Smooth muscle cell (in vitro differentiated cells): ENCODE results near the gene G6PC1. TPM values are rescaled to one million over a fixed set of nuclear protein-coding genes. Genes with fewer than 3 reads are reported as not detected.

Experiments
- DNase-seq: peaks from one replicate; lab custom pipeline; 2025; ENCODE audit not compliant: unreplicated experiment; lab: John Stamatoyannopoulos, UW
- H2AFZ ChIP-seq: fragments of 200-600 bp; sonication (generic); 2 replicates; pipeline ENCODE4 v1.6.0; 2016; ENCODE audit warnings: antibody characterized with exemption, low read depth, mild to moderate bottlenecking
- H3F3A ChIP-seq: fragments of 200-600 bp; sonication (generic); 2 replicates; pipeline ENCODE4 v1.6.0; 2017; ENCODE audit warnings: antibody characterized with exemption, low read depth
- H3K27ac ChIP-seq: fragments of 200-600 bp; sonication (generic); 2 replicates; pipeline ENCODE4 v1.5.1; 2016; ENCODE audit warnings: low read depth, mild to moderate bottlenecking
- H3K27me3 ChIP-seq: fragments of 200-600 bp; sonication (generic); 2 replicates; pipeline ENCODE4 v1.6.1; 2016; ENCODE audit warnings: low read depth, mild to moderate bottlenecking
- H3K36me3 ChIP-seq: fragments of 200-600 bp; sonication (generic); 2 replicates; pipeline ENCODE4 v1.5.1; 2016; ENCODE audit warnings: low read depth
- H3K4me1 ChIP-seq: fragments of 200-600 bp; sonication (generic); 2 replicates; pipeline ENCODE4 v1.5.1; 2016; ENCODE audit warnings: low read depth
- H3K4me2 ChIP-seq: fragments of 200-600 bp; sonication (generic); 2 replicates; pipeline ENCODE4 v1.6.0; 2016; ENCODE audit warnings: mild to moderate bottlenecking
- H3K4me3 ChIP-seq: fragments of 200-600 bp; sonication (generic); 2 replicates; pipeline ENCODE4 v1.5.1; 2016; ENCODE audit warnings: mild to moderate bottlenecking
- H3K79me2 ChIP-seq: fragments of 200-600 bp; sonication (generic); 2 replicates; pipeline ENCODE4 v1.6.0; 2016; ENCODE audit warnings: low read depth, mild to moderate bottlenecking
- H3K9ac ChIP-seq: fragments of 200-600 bp; sonication (generic); 2 replicates; pipeline ENCODE4 v1.6.0; 2016; ENCODE audit warnings: low read depth
- H3K9me3 ChIP-seq: fragments of 200-600 bp; sonication (generic); replicated peaks from 2 replicates; pipeline ENCODE4 v1.5.1; 2016; ENCODE audit warnings: low read depth
- H4K20me1 ChIP-seq: fragments of 200-600 bp; sonication (generic); 2 replicates; pipeline ENCODE4 v1.6.0; 2016; ENCODE audit warnings: low read depth
- CTCF ChIP-seq: fragments of 200-600 bp; sonication (generic); IDR thresholded peaks from 2 replicates; pipeline ENCODE4 v1.5.1; 2017; ENCODE audit warnings: borderline replicate concordance, mild to moderate bottlenecking, antibody characterized with exemption; ENCODE audit not compliant: insufficient read depth, poor library complexity, severe bottlenecking
- WGBS: methylation state at CpG from one replicate; pipeline ENCODE4 v1.1.7; 2016; ENCODE audit warnings: low lambda C conversion rate; 5-methylcytosine and 5-hydroxymethylcytosine counted together
- polyA plus RNA-seq: library from polyadenylated mRNA; unstranded; fragments of >200 nt; fragmentation: Nextera tagmentation; extraction: Ambion mirVana; gene quantifications from 2 replicates; pipeline ENCODE4 v1.2.1, GENCODE V29; 2016
- total RNA-seq: library from RNA; depleted of rRNA; stranded (reverse); fragments of >200 nt; gene quantifications from 2 replicates; pipeline ENCODE4 v1.2.3, GENCODE V29; 2014

The G6PC1 gene
- total and polyA plus RNA-seq, 2 experiments from 2014 or later, result not detected

DNA sequence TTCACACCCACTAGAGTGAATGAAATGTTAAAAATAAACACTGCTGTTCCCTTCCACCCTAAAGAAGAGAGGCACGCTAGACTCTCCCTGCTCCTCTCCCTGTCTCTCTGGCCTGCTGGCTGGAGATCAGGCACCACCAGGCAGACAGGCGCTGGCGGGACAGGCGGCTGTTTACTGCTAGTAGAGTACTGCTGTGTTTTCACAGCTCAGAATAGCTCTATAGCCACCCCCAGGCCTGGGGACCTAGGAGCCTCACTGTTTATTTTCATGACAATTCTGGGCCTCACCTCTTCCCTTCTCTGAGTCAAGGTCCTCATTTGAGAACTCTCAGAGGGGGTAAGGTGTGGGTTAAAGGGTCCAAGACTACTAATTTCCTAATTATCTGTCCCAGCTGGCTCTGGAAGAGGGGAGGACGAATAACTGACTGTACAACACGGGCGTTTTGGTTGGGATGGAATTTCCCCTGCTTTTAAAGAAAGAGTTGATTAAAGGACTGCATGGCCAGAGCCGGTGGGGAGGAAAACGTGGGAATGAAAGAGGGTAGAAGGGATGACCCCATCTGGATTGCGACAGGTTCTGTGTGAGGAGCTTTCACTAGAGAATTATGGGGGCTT, 9.0 kb upstream of the G6PC1 start:
- H3K79me2 ChIP-seq, result no peaks in the 10 kb centered on the region
- H3K27me3 ChIP-seq, result no peaks in the 10 kb centered on the region
- no peaks in the 10 kb centered on the region for H3K36me3 ChIP-seq
- peaks cover 3% of the 10 kb centered on the region for H3K4me1 ChIP-seq
- H3K9me3 ChIP-seq, result no peaks in the 10 kb centered on the region
- 35% methylated on average over 10 of the region's 10 CpGs for WGBS
- H4K20me1 ChIP-seq, result no peaks in the 10 kb centered on the region
- H2AFZ ChIP-seq, result peak overlapping the region; percentile 52
- peak overlapping the region; percentile 24 for H3K9ac ChIP-seq
- TF ChIP-seq CTCF, result no peak
- peak; percentile 8 for DNase-seq
- H3K4me3 ChIP-seq, result no peak overlapping the region
- peak overlapping the region; percentile 65 for H3K27ac ChIP-seq
- H3K4me2 ChIP-seq, result no peak overlapping the region
- peaks cover 7% of the 10 kb centered on the region for H3F3A ChIP-seq

GRCh38 chr17:42893359-42893758, 7.2 kb upstream of the G6PC1 start:
- no peaks in the 10 kb centered on the region for H3K36me3 ChIP-seq
- H3K4me3 ChIP-seq, result no peak overlapping the region
- DNase-seq, result no peak
- H3F3A ChIP-seq, result peaks cover 7% of the 10 kb centered on the region
- peaks cover 3% of the 10 kb centered on the region for H3K4me1 ChIP-seq
- no peak overlapping the region for H3K9ac ChIP-seq
- no peak overlapping the region for H3K27ac ChIP-seq
- H3K9me3 ChIP-seq, result no peaks in the 10 kb centered on the region
- 83% methylated on average over 4 of the region's 4 CpGs for WGBS
- no peaks in the 10 kb centered on the region for H3K79me2 ChIP-seq
- no peaks in the 10 kb centered on the region for H4K20me1 ChIP-seq
- H3K4me2 ChIP-seq, result no peak overlapping the region
- H2AFZ ChIP-seq, result no peak overlapping the region
- TF ChIP-seq CTCF, result no peak
- H3K27me3 ChIP-seq, result no peaks in the 10 kb centered on the region

DNA sequence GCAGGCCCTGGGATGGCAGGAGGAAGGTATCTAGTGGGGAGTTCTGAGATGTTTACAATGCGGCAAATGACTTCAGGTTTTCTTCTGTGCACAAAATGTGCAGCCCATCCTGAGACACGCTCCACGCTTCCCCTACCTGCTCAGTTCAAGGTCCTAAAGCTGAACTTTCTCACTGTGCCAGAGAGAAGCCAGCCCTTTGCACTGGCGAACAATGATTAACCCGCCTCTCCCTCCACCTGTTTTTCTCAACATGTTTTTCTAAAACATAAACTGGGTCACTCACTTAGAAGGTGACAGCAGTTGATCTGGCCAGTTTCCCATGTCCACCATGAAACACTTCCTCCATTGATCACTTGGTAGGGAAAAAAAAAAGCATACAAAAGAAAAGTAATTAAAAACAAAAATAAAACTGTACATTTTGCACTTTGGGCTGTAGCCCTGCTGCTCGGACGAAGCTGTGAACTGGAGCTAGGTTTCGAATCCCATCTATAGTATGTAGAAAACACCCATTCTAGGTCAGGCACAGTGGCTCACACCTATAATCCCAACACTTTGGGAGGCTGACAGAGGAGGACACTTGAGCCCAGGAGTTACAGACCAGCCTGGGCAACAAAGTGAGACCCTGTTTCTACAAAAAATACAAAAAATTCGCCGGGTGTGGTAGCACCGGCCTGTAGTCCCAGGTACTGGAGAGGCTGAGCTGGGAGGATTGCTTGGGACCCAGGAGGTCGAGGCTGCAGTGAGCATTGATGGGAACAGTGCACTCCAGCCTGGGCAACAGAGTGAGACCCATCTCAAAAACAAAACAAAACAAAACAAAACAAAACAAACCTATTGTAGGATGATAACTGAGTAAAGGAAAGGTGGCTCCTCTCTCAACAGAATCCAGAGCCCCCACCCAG, 6.1 kb upstream of the G6PC1 start:
- Histone ChIP-seq H3K36me3 (no peaks in the 10 kb centered on the region), H3K9ac (no peak overlapping the region), H3K79me2 (no peaks in the 10 kb centered on the region), H3K27ac (no peak overlapping the region), H3F3A (peaks cover 7% of the 10 kb centered on the region), H3K9me3 (no peaks in the 10 kb centered on the region), H3K4me1 (peaks cover 3% of the 10 kb centered on the region), H2AFZ (no peak overlapping the region), H3K4me3 (no peak overlapping the region), H3K27me3 (no peaks in the 10 kb centered on the region), H3K4me2 (peak overlapping the region; percentile 32), H4K20me1 (no peaks in the 10 kb centered on the region)
- 94% methylated on average over 12 of the region's 12 CpGs for WGBS
- TF ChIP-seq CTCF, result no peak
- DNase-seq, result no peak
